H9 (cell line): ENCODE measurements around the gene TMEM255A. TPM values are rescaled to one million over a fixed set of nuclear protein-coding genes. Genes with fewer than 3 reads are reported as not detected.

Experiments
- DNase-seq: peaks from one replicate; pipeline ENCODE4 v3.0.0-alpha.2; 2017
- H2AFZ ChIP-seq: one replicate; pipeline ENCODE4 v1.6.1; 2013; ENCODE audit warnings: mild to moderate bottlenecking, low read length, control low read depth, moderate library complexity
- H2AK5ac ChIP-seq: 2 replicates; pipeline ENCODE4 v1.6.1; 2013; ENCODE audit warnings: low read length, control low read depth, mixed read lengths; ENCODE audit not compliant: insufficient read length
- H2BK120ac ChIP-seq: one replicate; pipeline ENCODE4 v1.6.1; 2013; ENCODE audit warnings: low read depth, mild to moderate bottlenecking, low read length, control low read depth, inconsistent platforms; ENCODE audit not compliant: poor library complexity, severe bottlenecking
- H2BK12ac ChIP-seq: 2 replicates; pipeline ENCODE4 v1.6.1; 2013; ENCODE audit warnings: low read length, control low read depth, mixed read lengths, low read depth; ENCODE audit not compliant: insufficient read length
- H2BK15ac ChIP-seq: 2 replicates; pipeline ENCODE4 v1.6.1; 2013; ENCODE audit warnings: low read depth, low read length, control low read depth
- H2BK20ac ChIP-seq: one replicate; pipeline ENCODE4 v1.6.1; 2013; ENCODE audit warnings: low read depth, mild to moderate bottlenecking, low read length, control low read depth, inconsistent platforms; ENCODE audit not compliant: poor library complexity, severe bottlenecking
- H2BK5ac ChIP-seq: 2 replicates; pipeline ENCODE4 v1.6.1; 2013; ENCODE audit warnings: low read length, control low read depth, mixed read lengths; ENCODE audit not compliant: insufficient read length
- H3K14ac ChIP-seq: 2 replicates; pipeline ENCODE4 v1.6.1; 2013; ENCODE audit warnings: low read length, control low read depth; ENCODE audit not compliant: insufficient read depth
- H3K18ac ChIP-seq: 2 replicates; pipeline ENCODE4 v1.6.1; 2013; ENCODE audit warnings: low read depth, mild to moderate bottlenecking, mixed read lengths, low read length, control low read depth; ENCODE audit not compliant: insufficient read length
- H3K23ac ChIP-seq: 2 replicates; pipeline ENCODE4 v1.6.1; 2013; ENCODE audit warnings: low read length, control low read depth, mixed read lengths, low read depth; ENCODE audit not compliant: insufficient read length
- H3K23me2 ChIP-seq: 2 replicates; pipeline ENCODE4 v1.6.1; 2013; ENCODE audit warnings: low read depth, mild to moderate bottlenecking, mixed read lengths, low read length, control low read depth; ENCODE audit not compliant: insufficient read length, poor library complexity, severe bottlenecking
- H3K27ac ChIP-seq: 2 replicates; pipeline ENCODE4 v1.5.1; 2013; ENCODE audit warnings: low read length, control low read depth, mixed read lengths, low read depth; ENCODE audit not compliant: insufficient read length
- H3K27me3 ChIP-seq: 2 replicates; pipeline ENCODE4 v1.6.1; 2013; ENCODE audit warnings: low read length, control low read depth, inconsistent platforms; ENCODE audit not compliant: insufficient read depth
- H3K4ac ChIP-seq: 2 replicates; pipeline ENCODE4 v1.6.1; 2013; ENCODE audit warnings: low read depth, mild to moderate bottlenecking, control low read depth, inconsistent platforms, low read length, moderate library complexity
- H3K4me1 ChIP-seq: 2 replicates; pipeline ENCODE4 v1.6.1; 2013; ENCODE audit warnings: low read length, control low read depth, inconsistent platforms; ENCODE audit not compliant: insufficient read depth
- H3K4me2 ChIP-seq: 2 replicates; pipeline ENCODE4 v1.6.1; 2013; ENCODE audit warnings: low read length, control low read depth, mixed read lengths; ENCODE audit not compliant: insufficient read length, insufficient read depth
- H3K56ac ChIP-seq: 2 replicates; pipeline ENCODE4 v1.6.1; 2013; ENCODE audit warnings: low read depth, mild to moderate bottlenecking, mixed read lengths, low read length, control low read depth; ENCODE audit not compliant: insufficient read length
- H3K79me1 ChIP-seq: 2 replicates; pipeline ENCODE4 v1.6.1; 2013; ENCODE audit warnings: low read depth, mild to moderate bottlenecking, moderate library complexity, low read length, control low read depth, inconsistent platforms; ENCODE audit not compliant: insufficient read depth, poor library complexity, severe bottlenecking
- H3K79me2 ChIP-seq: 2 replicates; pipeline ENCODE4 v1.6.1; 2013; ENCODE audit warnings: low read length, control low read depth, inconsistent platforms; ENCODE audit not compliant: insufficient read depth
- H3K9ac ChIP-seq: 2 replicates; pipeline ENCODE4 v1.6.1; 2013; ENCODE audit warnings: low read length, control low read depth, mixed read lengths; ENCODE audit not compliant: insufficient read length; ENCODE audit errors: extremely low read depth
- H3K9me3 ChIP-seq: one replicate; pipeline ENCODE4 v1.6.1; 2013; ENCODE audit warnings: low read depth, low read length, inconsistent platforms; ENCODE audit not compliant: control insufficient read depth
- H3T11ph ChIP-seq: one replicate; pipeline ENCODE4 v1.6.1; 2013; ENCODE audit warnings: mild to moderate bottlenecking, low read length, control low read depth, inconsistent platforms
- H4K20me1 ChIP-seq: one replicate; pipeline ENCODE4 v1.6.1; 2013; ENCODE audit not compliant: control insufficient read depth, insufficient read length, insufficient read depth
- H4K5ac ChIP-seq: 2 replicates; pipeline ENCODE4 v1.6.1; 2013; ENCODE audit warnings: low read depth, mild to moderate bottlenecking, mixed read lengths, low read length, control low read depth; ENCODE audit not compliant: insufficient read length
- H4K8ac ChIP-seq: replicated peaks from 2 replicates; pipeline ENCODE4 v1.6.1; 2013; ENCODE audit warnings: low read length, control low read depth, mixed read lengths, low read depth; ENCODE audit not compliant: insufficient read length
- H4K91ac ChIP-seq: 2 replicates; pipeline ENCODE4 v1.6.1; 2013; ENCODE audit warnings: low read depth, mild to moderate bottlenecking, moderate library complexity, mixed read lengths, low read length, control low read depth; ENCODE audit not compliant: insufficient read length
- H3K27ac Mint-ChIP-seq, 3 experiments: 2 replicates in 2 of 3; 3 replicates in 1 of 3; pipeline ENCODE4 v1.8.0; 2020 to 2021; ENCODE audit warnings: mixed read lengths in 3 of 3, mild to moderate bottlenecking in 1 of 3, moderate library complexity in 1 of 3
- H3K27me3 Mint-ChIP-seq: 2 replicates; pipeline ENCODE4 v1.8.0; 2021; ENCODE audit warnings: low read depth, mild to moderate bottlenecking, moderate library complexity, mixed read lengths
- H3K36me3 Mint-ChIP-seq, 3 experiments: 2 replicates in 2 of 3; 3 replicates in 1 of 3; pipeline ENCODE4 v1.8.0; 2020 to 2021; ENCODE audit warnings: low read depth in 3 of 3, mixed read lengths in 3 of 3; ENCODE audit not compliant: insufficient read depth in 1 of 3
- H3K4me1 Mint-ChIP-seq, 2 experiments: 2 replicates each; pipeline ENCODE4 v1.8.0; 2020; ENCODE audit warnings: mixed read lengths in 2 of 2
- H3K4me3 Mint-ChIP-seq, 2 experiments: 2 replicates in 1 of 2; 3 replicates in 1 of 2; pipeline ENCODE4 v1.8.0; 2020 to 2021; ENCODE audit warnings: mild to moderate bottlenecking in 2 of 2, mixed read lengths in 2 of 2, moderate library complexity in 1 of 2
- H3K9me3 Mint-ChIP-seq, 2 experiments: 2 replicates in 1 of 2; 3 replicates in 1 of 2; pipeline ENCODE4 v1.8.0; 2020; ENCODE audit warnings: mild to moderate bottlenecking in 2 of 2, mixed read lengths in 2 of 2, moderate library complexity in 1 of 2
- WGBS: extraction: QIAGEN DNeasy Blood & Tissue Kit; methylation state at CpG from one replicate; pipeline ENCODE4 v1.1.7; 2013; ENCODE audit warnings: missing lambda C conversion rate, low lambda C conversion rate, mixed read lengths; ENCODE audit not compliant: insufficient read length; ENCODE audit errors: extremely low coverage; 5-methylcytosine and 5-hydroxymethylcytosine counted together
- total RNA-seq: library from RNA; stranded (reverse); gene quantifications from 2 replicates; pipeline ENCODE4 v1.2.1, GENCODE V29; 2021
- TF ChIP-seq, protein P1 (sequence below): fragments of 200-600 bp; sonication (generic); conservative IDR thresholded peaks from 3 replicates; pipeline ENCODE4 v1.8.0; 2021; ENCODE audit warnings: antibody characterized with exemption, mild to moderate bottlenecking

The TMEM255A gene
- total RNA-seq, 1 experiment from 2014 or later, result 0.77 TPM

DNA sequence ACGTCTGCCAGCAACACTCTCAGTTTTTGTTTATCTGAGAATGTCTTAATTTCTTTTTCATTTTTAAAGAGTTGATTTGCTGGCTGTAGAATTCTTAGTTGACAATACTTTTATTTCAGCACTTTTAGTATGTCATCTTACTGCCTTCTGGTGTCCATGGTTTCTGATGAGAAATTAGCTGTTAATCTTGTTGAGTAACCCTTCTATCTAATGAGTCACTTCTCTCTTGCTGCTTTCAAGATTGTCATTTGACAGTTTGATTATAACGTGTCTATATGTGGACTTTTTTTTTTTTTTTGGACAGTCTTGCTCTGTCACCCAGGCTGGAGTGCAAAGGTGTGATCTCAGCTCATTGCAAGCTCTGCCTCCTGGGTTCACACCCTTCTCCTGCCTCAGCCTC lies 24.0 kb upstream of the TMEM255A start:
- Mint-ChIP-seq H3K4me1 (peaks cover 16 to 17% of the 10 kb centered on the region in 2 experiments), H3K4me3 (no peak overlapping the region), H3K36me3 (peaks cover 11 to 45% (median 33%) of the 10 kb centered on the region in 3 experiments), H3K9me3 (peaks cover 82 to 86% of the 10 kb centered on the region in 2 experiments), H3K27ac (no peak overlapping the region), H3K27me3 (no peaks in the 10 kb centered on the region; the same call in 1 of the 2 replicates)
- no peak overlapping the region for H2AFZ ChIP-seq
- no peaks in the 10 kb centered on the region for H4K20me1 ChIP-seq
- no peak overlapping the region for H3K56ac ChIP-seq
- H3K4me1 ChIP-seq, result no peaks in the 10 kb centered on the region
- no peaks in the 10 kb centered on the region for H3K79me1 ChIP-seq
- H2BK5ac ChIP-seq, result no peak overlapping the region
- no peak overlapping the region for H3K27ac ChIP-seq
- no peak overlapping the region for H3T11ph ChIP-seq
- WGBS, result no CpG with 5 or more reads among the region's 2 CpGs
- H3K9me3 ChIP-seq, result peaks cover 39% of the 10 kb centered on the region
- H3K23me2 ChIP-seq, result no peaks in the 10 kb centered on the region
- H2AK5ac ChIP-seq, result no peak overlapping the region
- no peaks in the 10 kb centered on the region for H3K27me3 ChIP-seq
- no peak for DNase-seq
- H4K5ac ChIP-seq, result no peak overlapping the region
- no peak overlapping the region for H2BK20ac ChIP-seq
- H3K18ac ChIP-seq, result no peak overlapping the region
- no peak overlapping the region for H2BK120ac ChIP-seq
- H3K4me2 ChIP-seq, result no peak overlapping the region
- TF ChIP-seq, protein P1, sequence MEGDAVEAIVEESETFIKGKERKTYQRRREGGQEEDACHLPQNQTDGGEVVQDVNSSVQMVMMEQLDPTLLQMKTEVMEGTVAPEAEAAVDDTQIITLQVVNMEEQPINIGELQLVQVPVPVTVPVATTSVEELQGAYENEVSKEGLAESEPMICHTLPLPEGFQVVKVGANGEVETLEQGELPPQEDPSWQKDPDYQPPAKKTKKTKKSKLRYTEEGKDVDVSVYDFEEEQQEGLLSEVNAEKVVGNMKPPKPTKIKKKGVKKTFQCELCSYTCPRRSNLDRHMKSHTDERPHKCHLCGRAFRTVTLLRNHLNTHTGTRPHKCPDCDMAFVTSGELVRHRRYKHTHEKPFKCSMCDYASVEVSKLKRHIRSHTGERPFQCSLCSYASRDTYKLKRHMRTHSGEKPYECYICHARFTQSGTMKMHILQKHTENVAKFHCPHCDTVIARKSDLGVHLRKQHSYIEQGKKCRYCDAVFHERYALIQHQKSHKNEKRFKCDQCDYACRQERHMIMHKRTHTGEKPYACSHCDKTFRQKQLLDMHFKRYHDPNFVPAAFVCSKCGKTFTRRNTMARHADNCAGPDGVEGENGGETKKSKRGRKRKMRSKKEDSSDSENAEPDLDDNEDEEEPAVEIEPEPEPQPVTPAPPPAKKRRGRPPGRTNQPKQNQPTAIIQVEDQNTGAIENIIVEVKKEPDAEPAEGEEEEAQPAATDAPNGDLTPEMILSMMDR, result no peak
- no peak overlapping the region for H3K4ac ChIP-seq
- H3K14ac ChIP-seq, result no peak overlapping the region
- no peak overlapping the region for H4K91ac ChIP-seq
- no peak overlapping the region for H4K8ac ChIP-seq
- no peak overlapping the region for H2BK12ac ChIP-seq
- H3K23ac ChIP-seq, result no peak overlapping the region
- no peak overlapping the region for H3K9ac ChIP-seq
- no peaks in the 10 kb centered on the region for H3K79me2 ChIP-seq
- no peak overlapping the region for H2BK15ac ChIP-seq
